Esophagus squamous epithelium (tissue), 5 donors: Measurements from ENCODE around the gene NMNAT2. TPM values are rescaled to one million over a fixed set of nuclear protein-coding genes. Genes with fewer than 3 reads are reported as not detected.
A peak's percentile ranks its signal among the peaks of the same experiment; 100 is the strongest.

Experiments
- DNase-seq: peaks from one replicate; lab custom pipeline; 2025; lab: John Stamatoyannopoulos, UW
- H3K27ac ChIP-seq, 4 donors: fragments of 200-600 bp; sonication (generic); one replicate each; pipeline ENCODE4 v1.5.1; 2016 to 2019; ENCODE audit warnings: mild to moderate bottlenecking in 1 of 4
- H3K27me3 ChIP-seq, 4 donors: fragments of 200-600 bp; sonication (generic); 1 replicate in 3 of 4; 2 replicates in 1 of 4; pipeline versions ENCODE4 v1.5.1 to v1.6.0; 2017 to 2021; ENCODE audit warnings: antibody characterized with exemption in 1 of 4
- H3K36me3 ChIP-seq, 3 donors: fragments of 200-600 bp; sonication (generic); one replicate each; pipeline ENCODE4 v1.5.1; 2016 to 2019
- H3K4me1 ChIP-seq, 3 donors: fragments of 200-600 bp; sonication (generic); one replicate each; pipeline ENCODE4 v1.5.1; 2017 to 2019
- H3K4me3 ChIP-seq, 4 donors: fragments of 200-600 bp; sonication (generic); 1 replicate in 3 of 4; 2 replicates in 1 of 4; pipeline ENCODE4 v1.5.1; 2016 to 2019; ENCODE audit warnings: mild to moderate bottlenecking in 2 of 4, moderate library complexity in 1 of 4
- H3K9me3 ChIP-seq, 3 donors: fragments of 200-600 bp; sonication (generic); one replicate each; pipeline ENCODE4 v1.5.1; 2016 to 2019
- CTCF ChIP-seq, 6 experiments: fragments of 450-650 bp in 4 of 6; fragments of 200-600 bp in 2 of 6; sonication (generic) in 2 of 6; IDR thresholded peaks; one replicate each; pipeline ENCODE4 v1.5.1; 2016 to 2019; ENCODE audit warnings: antibody characterized with exemption in 6 of 6, mild to moderate bottlenecking in 4 of 6, moderate library complexity in 4 of 6
- POLR2A ChIP-seq, 4 donors: fragments of 450-650 bp; IDR thresholded peaks; one replicate each; pipeline ENCODE4 v1.6.1; 2017; ENCODE audit warnings: antibody characterized with exemption in 4 of 4, mild to moderate bottlenecking in 4 of 4, moderate library complexity in 3 of 4
- whole genome bisulfite sequencing, 2 donors: methylation state at CpG; one replicate each; pipeline ENCODE4 v1.1.5; 2018; 5-methylcytosine and 5-hydroxymethylcytosine counted together
- intact Hi-C: fragments of 100-400 bp; cut with DNase I; formaldehyde crosslinking; loops from one replicate; pipeline ENCODE4 v1.15.0; 2022
- total RNA-seq, 4 donors: library from RNA; depleted of rRNA; stranded (reverse); fragments of >200 nt; gene quantifications; one replicate each; pipeline ENCODE4 v1.1.0, GENCODE V29; 2016
- donor health status: DM: yes; HTN: yes; CAD: no.

Gene NMNAT2
- total RNA-seq, 4 donors from 2014 or later, result 0.18 to 1.1 (median 0.26) TPM; not detected in 1

- H3K36me3 ChIP-seq, result no peaks in the 10 kb centered on the region
- no peaks in the 10 kb centered on the region for H3K9me3 ChIP-seq
- TF ChIP-seq CTCF (IDR thresholded peaks at IDR 0.05) (no peak), POLR2A (IDR thresholded peaks at IDR 0.05) (no peak)
- intact Hi-C loops, result no loop called here
- H3K4me3 ChIP-seq, result no peak overlapping the region
- WGBS, 2 donors, result 75 to 91% methylated on average over 1 of the region's 1 CpG
- peaks cover 0 to 13% (median 10%) of the 10 kb centered on the region in 3 donors for H3K4me1 ChIP-seq
- no peak overlapping the region for H3K27ac ChIP-seq
- peaks cover 0 to 4% (median 0%) of the 10 kb centered on the region in 4 donors for H3K27me3 ChIP-seq
- no peak for DNase-seq
Observed at GRCh38 chr1:183353597-183353996, 64.6 kb downstream of the NMNAT2 start.

GRCh38 chr1:183349201-183349711, 68.9 kb downstream of the NMNAT2 start:
- Histone ChIP-seq H3K36me3 (no peaks in the 10 kb centered on the region), H3K9me3 (no peaks in the 10 kb centered on the region), H3K4me1 (peaks cover 0 to 17% (median 10%) of the 10 kb centered on the region in 3 donors), H3K27ac (peak overlapping the region in 3 of 4 donors; percentile 52 to 57 (median 52)), H3K4me3 (no peak overlapping the region), H3K27me3 (no peaks in the 10 kb centered on the region)
- intact Hi-C loops, result no loop called here
- 14 to 17% methylated on average over 6 of the region's 6 CpGs for WGBS, 2 donors
- DNase-seq, result no peak
- TF ChIP-seq POLR2A (IDR thresholded peaks at IDR 0.05) (no peak), CTCF (IDR thresholded peaks at IDR 0.05) (no peak)

- peaks cover 0 to 17% (median 10%) of the 10 kb centered on the region in 3 donors for H3K4me1 ChIP-seq
- H3K4me3 ChIP-seq, result no peak overlapping the region
- no peaks in the 10 kb centered on the region for H3K27me3 ChIP-seq
- WGBS, 2 donors, result 60 to 66% methylated on average over 8 of the region's 8 CpGs
- intact Hi-C loops, result no loop called here
- H3K9me3 ChIP-seq, result no peaks in the 10 kb centered on the region
- no peak for DNase-seq
- TF ChIP-seq POLR2A (IDR thresholded peaks at IDR 0.05), result no peak
- no peak for TF ChIP-seq CTCF (IDR thresholded peaks at IDR 0.05)
- no peak overlapping the region for H3K27ac ChIP-seq
- no peaks in the 10 kb centered on the region for H3K36me3 ChIP-seq
Observed at GRCh38 chr1:183346276-183346732, 71.9 kb downstream of the NMNAT2 start.

GRCh38 chr1:183339556-183340167, 78.5 kb downstream of the NMNAT2 start:
- Histone ChIP-seq H3K9me3 (no peaks in the 10 kb centered on the region), H3K4me1 (no peaks in the 10 kb centered on the region), H3K27me3 (no peaks in the 10 kb centered on the region), H3K4me3 (no peak overlapping the region), H3K36me3 (no peaks in the 10 kb centered on the region), H3K27ac (no peak overlapping the region)
- TF ChIP-seq CTCF (IDR thresholded peaks at IDR 0.05), result no peak
- no peak for TF ChIP-seq POLR2A (IDR thresholded peaks at IDR 0.05)
- no peak for DNase-seq
- WGBS, 2 donors, result 76 to 86% methylated on average over 4 of the region's 4 CpGs
- intact Hi-C loops, result no loop called here

- intact Hi-C loops, result no loop called here
- no peak for DNase-seq
Observed at GRCh38 chr1:183331091-183331742, 87.0 kb downstream of the NMNAT2 start.

More at GRCh38 chr1:183331091-183331742, 87.0 kb downstream of the NMNAT2 start:
- H3K4me1 ChIP-seq, result peaks cover 0 to 25% (median 10%) of the 10 kb centered on the region in 3 donors
- peaks cover 0 to 14% (median 0%) of the 10 kb centered on the region in 4 donors for H3K27me3 ChIP-seq
- H3K27ac ChIP-seq, result no peak overlapping the region
- H3K36me3 ChIP-seq, result no peaks in the 10 kb centered on the region
- TF ChIP-seq CTCF (IDR thresholded peaks at IDR 0.05) (no peak), POLR2A (IDR thresholded peaks at IDR 0.05) (no peak)
- WGBS, 2 donors, result 24 to 41% methylated on average over 9 to 10 of the region's 10 CpGs
- H3K9me3 ChIP-seq, result no peaks in the 10 kb centered on the region
- H3K4me3 ChIP-seq, result no peak overlapping the region
